Measurements from ENCODE around the gene APC2.

The APC2 gene, protein sequence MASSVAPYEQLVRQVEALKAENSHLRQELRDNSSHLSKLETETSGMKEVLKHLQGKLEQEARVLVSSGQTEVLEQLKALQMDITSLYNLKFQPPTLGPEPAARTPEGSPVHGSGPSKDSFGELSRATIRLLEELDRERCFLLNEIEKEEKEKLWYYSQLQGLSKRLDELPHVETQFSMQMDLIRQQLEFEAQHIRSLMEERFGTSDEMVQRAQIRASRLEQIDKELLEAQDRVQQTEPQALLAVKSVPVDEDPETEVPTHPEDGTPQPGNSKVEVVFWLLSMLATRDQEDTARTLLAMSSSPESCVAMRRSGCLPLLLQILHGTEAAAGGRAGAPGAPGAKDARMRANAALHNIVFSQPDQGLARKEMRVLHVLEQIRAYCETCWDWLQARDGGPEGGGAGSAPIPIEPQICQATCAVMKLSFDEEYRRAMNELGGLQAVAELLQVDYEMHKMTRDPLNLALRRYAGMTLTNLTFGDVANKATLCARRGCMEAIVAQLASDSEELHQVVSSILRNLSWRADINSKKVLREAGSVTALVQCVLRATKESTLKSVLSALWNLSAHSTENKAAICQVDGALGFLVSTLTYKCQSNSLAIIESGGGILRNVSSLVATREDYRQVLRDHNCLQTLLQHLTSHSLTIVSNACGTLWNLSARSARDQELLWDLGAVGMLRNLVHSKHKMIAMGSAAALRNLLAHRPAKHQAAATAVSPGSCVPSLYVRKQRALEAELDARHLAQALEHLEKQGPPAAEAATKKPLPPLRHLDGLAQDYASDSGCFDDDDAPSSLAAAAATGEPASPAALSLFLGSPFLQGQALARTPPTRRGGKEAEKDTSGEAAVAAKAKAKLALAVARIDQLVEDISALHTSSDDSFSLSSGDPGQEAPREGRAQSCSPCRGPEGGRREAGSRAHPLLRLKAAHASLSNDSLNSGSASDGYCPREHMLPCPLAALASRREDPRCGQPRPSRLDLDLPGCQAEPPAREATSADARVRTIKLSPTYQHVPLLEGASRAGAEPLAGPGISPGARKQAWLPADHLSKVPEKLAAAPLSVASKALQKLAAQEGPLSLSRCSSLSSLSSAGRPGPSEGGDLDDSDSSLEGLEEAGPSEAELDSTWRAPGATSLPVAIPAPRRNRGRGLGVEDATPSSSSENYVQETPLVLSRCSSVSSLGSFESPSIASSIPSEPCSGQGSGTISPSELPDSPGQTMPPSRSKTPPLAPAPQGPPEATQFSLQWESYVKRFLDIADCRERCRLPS (N-terminal part only)

DNA sequence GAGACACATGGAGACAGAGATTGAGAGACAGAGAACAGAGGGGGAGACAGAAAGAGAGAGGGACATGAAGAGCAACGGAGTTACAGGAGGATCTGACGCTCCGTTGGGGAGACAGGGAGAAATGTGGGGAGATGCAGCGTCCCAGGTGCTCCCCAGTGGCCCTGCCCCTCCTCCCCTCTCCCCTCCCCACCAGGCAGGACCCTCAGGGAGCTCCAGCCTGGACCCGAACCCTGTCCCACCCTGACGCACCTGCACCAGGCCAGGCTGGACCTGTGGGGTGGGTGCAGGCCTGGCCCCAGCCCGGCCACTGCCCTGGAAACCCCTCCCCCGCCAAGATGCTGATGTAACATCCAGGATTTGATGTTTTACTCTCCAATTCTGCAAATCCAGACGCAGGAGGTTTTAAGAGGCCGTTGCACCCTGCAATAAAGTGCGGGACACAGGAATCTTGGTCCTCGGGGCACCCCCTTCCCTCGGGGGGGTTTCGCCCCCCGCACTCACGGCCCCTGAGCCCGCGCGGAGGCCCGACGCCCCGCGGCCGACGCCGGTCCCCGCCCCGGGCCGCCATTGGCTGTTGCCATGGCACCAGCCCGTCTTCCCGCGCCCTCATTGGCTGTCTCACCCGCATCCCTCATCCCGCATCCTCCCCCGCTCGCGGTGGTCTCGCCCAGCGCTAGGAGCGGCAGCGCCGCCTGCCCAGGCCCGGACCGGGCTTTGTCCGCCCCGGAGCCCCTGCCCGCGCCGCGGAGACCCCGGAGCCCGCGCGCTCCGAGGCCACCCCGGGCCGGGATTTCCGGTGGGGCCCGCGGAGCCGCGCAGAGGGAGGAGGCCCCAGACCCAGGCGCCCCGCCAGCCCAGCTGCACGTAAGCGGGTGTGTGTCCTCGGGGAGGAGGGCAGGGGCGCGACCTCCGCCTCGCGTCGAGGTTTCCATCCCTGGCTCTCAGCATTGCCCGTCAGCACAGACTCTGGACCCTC, at the start of gene APC2:
Gene APC2, plus strand, starts transcription at position 655 of the 976 bp plus-strand sequence. CDS start 2,881 bp downstream, outside the sequence.
- DNase-seq, result peak; percentile 91

DNA sequence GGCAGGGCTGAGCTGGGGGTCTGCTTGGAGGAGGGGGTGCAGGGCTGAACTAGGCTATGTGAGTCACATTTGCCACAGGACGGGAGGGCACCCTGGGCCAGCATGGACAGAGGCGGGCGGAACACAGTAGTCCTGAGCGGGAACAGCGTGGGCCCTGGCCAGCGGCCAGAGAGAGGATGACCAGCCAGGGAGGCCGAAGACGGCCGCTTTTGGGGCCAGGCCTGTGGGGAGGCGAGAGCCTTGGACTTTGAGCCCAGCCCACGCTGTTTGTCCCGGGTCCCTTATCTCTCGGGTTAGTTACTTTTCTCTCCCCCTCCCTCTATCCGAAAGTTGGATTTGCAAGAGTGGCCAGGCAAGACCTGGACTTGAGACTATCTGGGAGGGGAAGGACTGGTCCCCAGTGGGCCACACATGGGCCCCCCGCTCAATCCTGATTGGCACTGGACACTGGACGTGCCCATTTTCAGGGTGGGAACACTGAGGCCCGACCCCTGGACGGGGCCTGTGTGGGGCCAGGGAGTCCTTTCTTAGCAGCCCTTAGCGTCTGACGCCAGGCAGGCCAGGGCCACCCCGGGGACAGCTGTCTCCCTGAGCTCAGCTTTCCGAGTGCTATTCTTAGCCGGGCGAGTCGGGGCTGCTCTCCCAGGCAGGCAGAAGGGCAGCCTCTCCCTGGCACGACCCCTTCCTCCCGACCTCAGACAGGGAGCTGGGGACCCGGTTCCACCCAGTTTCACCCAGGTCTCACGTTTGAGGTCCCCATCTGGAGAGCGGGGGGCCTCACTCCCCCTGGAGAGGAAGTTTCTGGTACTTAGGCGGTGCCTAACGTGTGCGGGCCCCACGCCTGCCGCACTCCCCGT, 49.4 kb upstream of the APC2 start:
- no peak for DNase-seq

- no peak for DNase-seq
These were observed 48.6 kb upstream of the APC2 start, which contains the start of gene GAMT for GRCh38 chr19:1401138-1401888. Gene GAMT, minus strand, starts transcription at chr19:1401542. Its CDS starts 66 bp downstream, at chr19:1401476.

DNA sequence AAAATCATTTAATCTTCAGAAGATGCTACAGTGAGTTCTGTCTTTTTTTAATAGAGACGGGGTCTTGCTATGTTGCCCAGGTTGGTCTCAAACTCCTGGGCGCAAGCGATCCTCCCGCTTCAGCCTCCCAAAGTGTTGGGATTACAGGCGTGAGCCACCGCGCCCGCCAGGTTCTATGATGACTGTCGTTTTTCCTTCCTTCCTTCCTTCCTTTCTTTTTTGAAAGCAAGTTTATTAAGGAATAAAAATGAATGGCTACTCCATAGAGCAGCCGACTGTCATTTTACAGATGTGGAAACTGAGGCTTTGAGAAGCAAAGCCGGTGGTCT, 48.1 kb upstream of the APC2 start:
- DNase-seq, result no peak

DNA sequence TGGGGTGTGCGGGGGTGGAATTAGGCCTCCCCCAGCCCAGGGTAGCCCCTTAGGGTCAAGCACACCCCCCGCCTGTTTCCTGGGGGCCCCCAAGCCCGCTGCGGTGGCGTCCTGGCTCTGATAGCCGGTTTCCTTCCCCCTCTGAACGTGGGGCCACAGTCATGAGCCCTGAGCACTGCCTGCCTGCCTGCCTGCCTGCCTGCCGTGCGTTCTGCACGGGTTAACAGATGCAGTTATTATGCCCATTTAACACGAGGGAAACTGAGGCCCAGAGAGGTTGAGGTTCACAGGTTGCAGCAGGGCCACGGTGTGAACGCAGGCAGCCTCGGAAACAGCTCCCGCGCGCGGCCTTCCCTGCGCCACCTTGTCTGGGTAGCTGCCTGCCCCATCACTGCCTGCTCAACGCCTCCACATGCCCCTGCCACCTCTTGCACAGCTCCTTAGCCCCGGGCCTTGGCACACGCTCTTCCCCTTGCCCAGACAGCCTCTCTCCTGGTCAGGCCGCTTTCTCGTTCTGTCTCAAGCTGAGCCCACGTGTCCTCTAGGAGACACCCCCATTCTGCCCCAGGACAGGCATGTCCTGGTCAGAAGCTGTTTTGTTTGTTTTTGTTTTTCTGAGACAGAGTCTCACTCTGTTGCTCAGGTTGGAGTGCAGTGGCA, 47.4 kb upstream of the APC2 start:
- DNase-seq, result no peak

DNA sequence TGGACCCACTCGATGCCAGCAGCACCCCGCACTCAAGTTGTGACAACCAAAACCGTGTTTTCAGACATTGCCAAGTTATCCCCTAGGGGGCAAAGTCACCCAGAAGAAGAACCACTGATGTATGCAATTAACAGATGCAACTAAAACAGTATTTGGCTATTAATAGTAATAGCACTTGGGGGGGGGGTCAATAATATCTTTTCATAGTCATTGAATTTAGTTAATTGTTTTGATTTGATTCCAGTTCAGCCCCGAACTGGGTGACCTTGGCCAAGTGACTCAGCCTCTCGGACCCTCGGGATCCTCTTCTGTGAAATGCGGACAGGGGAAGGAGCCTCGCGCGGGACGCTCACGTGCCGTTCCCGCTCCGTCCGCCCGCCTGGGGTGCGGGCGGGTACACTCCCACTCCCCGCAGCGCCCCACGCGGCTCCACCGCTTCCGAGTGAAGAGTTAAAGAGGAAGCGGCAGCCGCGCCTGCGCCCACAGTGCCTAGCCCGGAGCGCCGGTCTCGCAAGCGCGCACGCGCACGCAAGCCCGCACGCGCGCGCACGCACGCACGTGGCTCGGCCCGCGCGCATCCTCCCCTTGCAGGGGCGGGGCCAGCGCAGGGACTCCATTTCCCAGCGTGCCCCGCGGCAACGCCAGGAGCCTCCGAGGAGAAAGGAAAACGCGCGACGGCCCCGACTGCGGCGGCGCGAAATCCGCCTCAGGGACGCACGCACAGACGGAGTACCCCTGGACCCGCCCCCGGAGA, 43.0 kb upstream of the APC2 start:
- DNase-seq, result peak; percentile 98

DNA sequence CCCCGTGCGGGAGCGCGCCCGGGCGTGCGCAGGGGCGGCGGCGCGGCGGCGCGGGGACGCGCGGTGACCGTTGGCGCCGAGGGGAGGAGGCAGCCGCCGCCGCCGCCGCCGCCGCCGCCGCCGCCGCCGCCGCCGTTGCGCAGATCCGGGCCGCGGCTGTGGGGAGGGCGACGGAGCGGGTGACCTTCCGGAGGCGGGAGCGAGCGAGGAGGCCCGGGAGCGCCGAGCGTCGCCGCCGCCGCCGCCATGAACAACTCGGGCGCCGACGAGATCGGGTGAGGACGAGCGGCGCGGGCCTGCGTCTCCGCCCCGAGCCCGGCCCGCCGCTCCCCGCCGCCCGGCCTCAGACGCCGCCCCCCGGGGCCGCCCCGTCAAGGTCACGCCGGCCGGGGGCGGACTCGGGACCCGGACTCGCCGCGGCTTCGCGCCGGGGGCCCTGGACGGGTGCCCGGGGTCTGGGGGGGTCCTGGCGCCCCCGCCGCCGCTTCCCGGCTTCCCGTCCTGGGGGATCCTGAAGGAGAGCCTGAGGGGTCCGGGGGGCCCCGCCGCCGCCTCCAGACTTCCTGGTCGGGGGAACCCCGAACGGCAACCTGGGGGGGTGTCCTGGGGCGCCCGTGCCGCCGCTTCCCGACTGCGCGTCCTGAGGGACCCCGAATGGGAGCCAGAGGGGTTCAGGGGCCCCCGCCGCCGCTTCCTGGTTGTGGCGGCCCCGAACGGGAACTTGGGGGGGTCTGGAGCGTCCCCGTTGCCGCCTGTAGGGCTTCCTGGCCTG, 42.2 kb upstream of the APC2 start, which contains the start of gene DAZAP1:
Gene DAZAP1, plus strand, starts transcription at position 59 of the 772 bp plus-strand sequence. Its CDS starts 188 bp downstream, at position 247.
- DNase-seq, result no peak

DNA sequence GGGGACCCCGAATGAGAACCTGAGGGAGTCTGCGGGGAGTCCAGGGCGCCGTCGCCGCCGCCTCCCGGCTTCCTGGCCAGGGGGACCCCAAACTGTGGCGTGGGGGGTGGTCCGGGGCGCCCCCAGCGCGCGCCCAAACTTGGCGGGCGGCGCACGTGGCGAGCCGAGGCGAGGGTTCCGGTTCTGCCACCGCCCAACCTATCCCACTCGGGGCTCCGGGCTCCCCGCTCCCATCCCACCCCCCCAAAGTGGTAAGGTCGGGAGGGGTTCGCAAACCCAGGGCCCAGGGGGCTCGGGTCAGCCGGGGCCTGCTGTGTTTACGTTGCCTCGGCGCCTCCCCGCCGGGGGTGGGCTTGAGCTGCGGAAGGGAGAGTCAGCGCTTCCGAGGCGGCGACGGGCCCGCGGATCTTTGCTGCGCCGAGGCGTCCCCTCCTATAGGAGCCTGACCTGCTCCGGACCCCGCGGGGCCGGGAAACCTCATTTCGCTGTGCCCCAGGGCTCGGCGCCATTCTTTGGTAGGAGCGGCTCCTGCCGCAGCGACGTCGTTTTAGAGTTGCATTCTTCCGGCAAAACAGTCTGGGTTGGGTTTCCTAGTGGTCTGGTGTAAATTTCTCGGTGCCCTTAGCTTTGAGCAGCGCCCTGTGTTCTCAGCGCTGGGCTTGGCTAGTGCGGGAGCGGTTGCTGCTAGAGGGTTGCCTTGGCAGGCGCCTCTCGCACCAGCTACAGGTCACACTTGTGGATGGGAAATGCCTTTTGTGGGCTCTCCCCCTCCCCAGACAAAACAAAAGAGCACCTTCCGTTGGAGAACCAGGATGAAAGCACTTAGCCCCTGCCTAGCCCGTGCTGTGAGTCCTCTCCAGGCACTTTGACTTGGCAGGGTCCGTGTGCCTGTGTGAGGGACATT, 41.4 kb upstream of the APC2 start:
- DNase-seq, result no peak

- no peak for DNase-seq
These were observed 40.5 kb upstream of the APC2 start for GRCh38 chr19:1409204-1410005.

DNA sequence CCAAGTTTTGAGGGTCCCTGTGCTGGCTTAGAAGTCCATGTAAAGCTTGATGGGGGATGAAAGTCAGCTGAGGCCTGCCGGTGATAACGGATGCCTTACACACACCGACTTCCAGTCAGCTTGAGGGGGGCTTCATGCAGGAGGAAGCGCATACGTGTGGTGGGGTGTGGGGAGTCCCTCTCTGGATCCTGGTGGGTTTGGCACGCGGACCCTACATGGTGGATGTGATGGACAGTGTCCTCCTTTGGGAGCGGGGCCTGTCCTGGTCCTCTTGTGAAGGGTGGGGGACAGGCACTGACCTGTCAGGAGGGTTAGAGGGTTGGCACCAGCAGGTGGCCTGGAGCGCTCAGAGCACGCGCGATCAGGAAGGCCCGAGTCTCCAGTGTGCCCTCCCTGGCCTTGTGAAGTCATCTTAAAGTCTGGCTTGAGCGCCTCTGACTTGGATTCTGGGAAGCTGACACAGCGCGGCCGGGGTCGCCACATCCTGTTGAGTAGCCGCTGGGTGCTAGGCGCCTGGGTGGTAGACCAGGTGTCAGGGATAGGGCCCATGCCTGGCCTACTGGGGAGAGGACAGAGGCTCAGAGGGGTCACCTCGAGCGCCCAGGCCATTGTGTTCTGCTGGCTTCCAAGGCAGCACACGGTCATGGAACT, 39.7 kb upstream of the APC2 start:
- DNase-seq, result no peak

DNA sequence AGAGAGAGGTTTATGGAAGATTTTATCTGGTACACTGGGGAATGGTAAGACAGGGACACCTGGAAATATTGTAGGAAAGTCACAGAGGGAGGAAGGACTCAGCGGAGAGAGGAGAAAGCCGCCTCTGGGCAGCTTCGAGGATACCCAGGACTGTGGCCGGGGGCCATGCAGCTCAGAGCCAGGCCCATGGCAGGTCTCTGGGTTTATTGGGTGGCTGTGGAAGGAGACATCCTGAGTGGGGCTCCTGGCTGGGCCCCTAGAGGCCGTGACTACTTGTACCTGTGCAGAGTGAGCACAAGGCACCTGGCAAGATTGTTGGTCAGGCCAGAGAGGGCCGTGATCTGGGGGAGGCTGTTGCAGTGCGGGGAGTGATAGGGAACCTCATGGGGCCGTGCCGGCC, 39.1 kb upstream of the APC2 start:
- no peak for DNase-seq

GRCh38 chr19:1411255-1412191, 38.4 kb upstream of the APC2 start:
- no peak for DNase-seq

DNA sequence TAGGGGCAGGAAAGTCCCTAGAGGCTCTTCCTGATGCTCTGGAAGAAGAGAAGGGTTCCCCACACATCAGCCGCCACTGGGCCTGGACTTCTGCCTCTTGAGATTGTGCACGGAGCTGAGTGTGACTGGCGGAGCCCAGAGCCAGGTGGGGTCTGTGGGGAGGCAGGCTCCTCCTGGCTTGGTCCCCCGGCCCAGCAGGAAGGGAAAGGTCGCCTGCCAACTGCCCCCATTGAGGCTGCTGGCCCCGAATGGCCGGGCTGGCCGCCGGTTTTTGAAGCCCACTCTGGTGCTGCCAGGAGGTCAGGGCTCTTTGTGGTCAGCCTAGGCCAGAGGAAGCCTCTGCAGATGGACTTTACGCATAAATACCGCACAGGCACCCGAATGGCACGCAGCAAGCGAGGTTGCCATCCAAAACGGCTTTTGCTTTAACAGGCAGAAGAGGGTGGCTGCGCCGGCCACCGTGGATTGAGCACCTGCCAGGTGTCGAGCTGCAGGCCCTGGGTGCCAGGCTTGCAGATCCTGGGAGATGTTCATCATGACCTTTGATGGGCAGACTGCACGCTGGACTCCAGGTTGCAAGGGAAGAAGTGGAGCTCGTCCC, 37.5 kb upstream of the APC2 start:
- DNase-seq, result no peak

Data from NCI-H1105 (cell line).